Stimulated activated CD4-positive, alpha-beta T cell treated with anti-CD3 and anti-CD28 coated beads, TNF-alpha, amount 100 ng/mL, for 48 hours (primary cell): Measurements from ENCODE around the gene MLLT3.

Experiments used
- DNase-seq, 3 donors: peaks; one replicate each; pipeline ENCODE4 v3.0.0-alpha.2; 2020; ENCODE audit warnings: low read depth in 3 of 3

The MLLT3 gene

DNA sequence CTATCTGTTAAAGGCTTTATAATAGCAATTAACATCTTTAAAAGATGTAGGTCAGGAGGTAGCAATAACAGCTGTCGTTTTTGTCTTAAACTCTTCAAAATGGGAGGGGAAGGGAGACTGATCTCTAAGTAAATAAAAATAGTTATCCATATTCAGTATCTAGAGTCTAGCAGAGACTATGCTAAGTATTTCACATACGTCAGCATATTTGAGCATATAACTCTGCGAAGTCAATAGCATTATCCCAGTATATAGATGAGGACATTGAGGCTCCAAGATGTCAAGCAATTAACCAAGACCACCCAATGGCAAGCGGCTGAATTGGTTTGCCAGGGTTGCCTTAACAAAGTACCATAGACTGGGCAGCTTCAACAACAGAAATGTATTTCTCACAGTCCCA, 316.8 kb downstream of the MLLT3 start:
- no peak for DNase-seq

DNA sequence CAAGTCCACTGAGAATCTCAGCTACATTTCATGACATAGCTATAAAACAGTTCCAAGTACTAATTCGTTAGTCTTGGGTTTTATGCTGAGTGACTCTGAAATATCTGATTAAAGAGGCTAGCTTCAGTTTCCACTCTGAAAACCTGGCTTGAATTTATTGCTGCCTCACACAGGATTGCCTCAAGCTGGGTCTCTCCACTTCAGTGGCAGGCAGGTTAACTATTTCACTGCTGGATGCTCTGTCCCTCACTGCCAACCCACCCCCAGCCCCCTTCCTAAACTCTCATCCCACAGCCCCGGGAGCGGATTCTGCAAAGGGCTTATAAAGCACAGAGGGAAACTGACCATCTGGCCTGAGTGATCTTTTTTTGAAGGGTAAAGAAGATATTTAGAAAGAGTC, 318.3 kb downstream of the MLLT3 start:
- no peak for DNase-seq

DNA sequence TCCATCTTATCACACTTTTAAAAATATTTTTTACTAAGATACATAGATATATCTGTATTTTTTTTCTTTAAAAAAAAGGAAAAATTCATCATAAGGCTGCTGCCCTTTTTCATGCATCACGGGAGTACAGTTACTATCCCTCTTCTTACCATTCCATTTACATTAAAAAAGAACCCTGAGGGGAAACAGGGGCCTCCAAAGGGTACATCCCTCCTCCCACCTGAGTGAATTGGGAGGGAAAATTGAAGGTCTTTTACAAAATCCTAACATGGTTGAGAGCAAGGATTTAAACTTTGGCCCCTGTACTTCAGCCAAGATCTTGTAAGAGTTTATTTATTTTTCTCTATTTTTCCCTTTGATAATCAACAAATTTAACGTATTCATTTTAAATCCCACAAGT, 319.2 kb downstream of the MLLT3 start:
- no peak for DNase-seq

DNA sequence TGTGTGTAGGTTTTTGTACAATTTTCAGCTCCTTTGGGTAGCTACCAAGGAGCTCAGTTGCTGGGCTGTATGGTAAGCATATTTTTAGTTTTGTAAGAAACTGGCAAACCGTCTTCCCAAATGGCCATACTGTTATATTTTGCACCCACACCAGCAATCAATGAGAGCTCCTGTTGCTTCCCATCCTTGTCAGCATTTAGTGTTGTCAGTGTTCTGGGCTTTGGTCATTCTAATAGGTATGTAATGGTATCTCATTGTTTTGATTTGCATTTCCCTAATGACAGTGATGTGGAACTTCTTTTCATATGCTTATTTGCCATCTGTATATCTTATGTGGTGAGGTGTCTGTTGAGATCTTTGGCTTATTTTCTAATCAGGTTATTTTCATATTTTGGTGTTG, 320.1 kb downstream of the MLLT3 start:
- no peak for DNase-seq

DNA sequence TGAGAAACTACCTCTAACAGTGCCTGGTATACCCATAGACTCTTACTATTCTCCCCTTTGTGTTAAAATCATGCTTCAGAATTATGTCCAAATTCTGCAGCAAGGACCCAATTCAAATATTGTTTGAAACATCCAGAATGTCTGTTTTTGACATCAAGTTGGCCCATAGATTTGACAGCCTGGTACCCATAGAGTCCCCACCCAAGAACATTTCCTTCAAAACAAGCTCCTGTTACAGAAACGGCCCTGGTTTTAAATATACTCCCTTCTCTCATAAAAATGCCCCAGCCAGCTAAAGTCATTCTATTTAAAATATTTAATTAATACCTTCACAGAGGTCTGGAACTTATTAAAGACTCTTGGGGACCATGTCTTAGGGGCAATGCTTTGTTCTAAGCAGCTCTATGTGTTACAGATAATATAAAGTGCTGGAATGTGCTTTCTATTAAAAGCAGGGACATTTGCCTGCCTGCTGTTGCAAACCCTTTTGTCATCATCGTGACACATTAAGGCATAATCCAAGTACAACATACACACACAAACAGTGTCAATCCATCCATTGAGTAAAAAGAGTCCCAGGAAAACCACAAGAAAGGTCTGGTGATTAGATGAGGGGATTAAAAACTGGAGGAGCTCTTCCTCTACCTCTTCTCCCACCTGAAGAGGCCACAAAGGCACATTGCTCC, 321.7 kb downstream of the MLLT3 start:
- DNase-seq = no peak

DNA sequence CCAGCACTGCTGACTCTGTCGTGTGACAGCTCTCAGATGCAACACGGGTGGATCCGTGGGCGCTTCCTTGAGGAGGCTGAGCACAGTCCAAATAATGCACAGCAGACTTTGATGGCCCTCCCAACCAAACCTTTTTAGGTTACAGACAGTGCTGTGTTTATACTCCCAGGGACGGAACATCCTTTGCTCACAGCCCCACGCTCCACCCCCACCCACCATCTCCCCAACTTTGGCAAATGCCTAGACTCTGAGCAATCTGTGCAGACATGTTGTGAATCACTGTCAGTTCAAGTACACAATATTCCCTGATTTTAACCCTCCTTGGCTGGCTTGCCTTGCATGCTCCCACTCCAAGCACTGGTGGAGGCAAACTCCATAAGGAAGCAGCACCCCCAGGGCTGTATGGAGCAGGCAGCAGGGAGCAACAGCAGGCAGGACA, 324.6 kb downstream of the MLLT3 start:
- no peak for DNase-seq

DNA sequence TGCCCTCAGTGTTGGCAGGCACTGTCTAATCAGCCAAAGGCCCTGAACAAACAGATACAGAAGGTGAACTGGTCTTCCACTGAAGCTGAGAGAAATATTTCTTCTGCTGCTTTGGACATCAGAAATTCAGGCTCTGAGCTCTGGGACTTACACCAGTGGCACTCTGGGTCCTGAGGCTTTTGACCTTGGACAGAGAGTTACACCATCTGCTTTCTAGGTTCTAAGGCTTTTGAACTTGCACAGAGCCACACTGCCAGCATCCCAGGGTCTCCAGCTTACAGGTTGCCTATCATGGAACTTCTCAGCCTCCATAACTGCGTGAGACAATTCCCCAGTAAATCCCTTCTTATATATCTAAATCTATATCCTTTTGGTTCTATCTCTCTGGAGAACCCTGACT, 326.7 kb downstream of the MLLT3 start:
- DNase-seq = no peak

DNA sequence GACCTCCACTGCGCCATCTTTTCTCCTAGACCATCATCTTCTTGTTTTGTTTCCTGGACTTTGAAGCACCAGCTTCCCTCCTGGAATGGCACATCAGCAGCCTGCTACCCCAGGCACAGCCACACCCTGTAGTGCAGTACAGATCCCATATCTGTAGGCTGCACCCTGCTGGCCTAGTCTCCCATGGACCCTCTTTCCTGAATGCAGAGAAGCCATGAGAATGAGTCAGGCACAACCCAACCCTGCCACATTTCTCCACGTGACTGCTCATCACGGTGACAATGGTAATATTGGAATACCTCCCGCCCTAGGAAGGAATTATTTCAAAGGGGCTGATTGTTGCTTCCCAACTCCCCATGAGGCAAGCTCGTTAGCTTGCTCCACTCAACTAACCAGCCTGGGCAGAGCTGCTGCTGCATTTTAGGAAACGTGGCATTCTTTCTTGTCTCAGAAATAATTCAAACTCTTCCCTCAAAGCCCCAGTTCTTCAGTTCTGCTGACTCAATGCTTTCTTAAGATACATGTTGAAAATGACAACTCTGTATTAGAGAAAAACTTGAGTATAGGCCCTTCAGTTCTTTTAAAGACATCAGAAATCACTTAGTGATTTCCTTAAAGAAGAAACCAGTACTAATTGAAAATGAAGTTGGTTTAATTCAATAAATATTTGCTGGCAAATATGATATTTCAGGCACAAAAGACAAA, 328.1 kb downstream of the MLLT3 start:
- no peak for DNase-seq

DNA sequence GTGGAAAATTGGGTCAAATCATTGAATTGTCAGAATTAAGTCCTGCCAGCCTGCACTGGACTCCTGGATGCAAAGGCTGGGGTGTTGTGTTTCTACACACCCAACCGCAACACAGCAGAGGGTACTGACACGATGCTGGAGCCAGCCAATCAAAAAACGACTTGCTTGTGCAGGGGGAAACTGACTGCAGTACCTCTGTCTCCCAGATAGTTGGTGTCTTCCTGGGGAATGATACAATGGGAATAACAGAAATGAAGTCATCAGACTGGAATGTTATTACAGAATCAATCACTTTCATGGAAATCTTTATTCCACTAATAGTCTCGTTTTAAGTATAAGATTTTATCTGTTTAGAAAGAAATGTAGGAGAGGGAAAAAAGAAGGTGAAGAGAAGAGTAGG, 330.3 kb downstream of the MLLT3 start:
- DNase-seq = no peak
